Measurements from ENCODE around the gene ISOC2.
"Not testable (repeated sequence)": the region's sequence is repeated elsewhere in the genome, so short reads cannot be mapped to it uniquely, and the experiment has no call there.

Gene ISOC2

GRCh38 chr19:55461259-55461973 is at the start of gene ISOC2:
ISOC2 (minus strand) TSS chr19:55461642; CDS start chr19:55456486, 5,156 bp downstream.
- DNase-seq, result peak; percentile 99

GRCh38 chr19:55508120-55508519 is 46.7 kb upstream of the ISOC2 start:
- no peak for DNase-seq

- no peak for DNase-seq
Observed at GRCh38 chr19:55504981-55505380, 43.5 kb upstream of the ISOC2 start.

GRCh38 chr19:55504252-55504603 is 42.8 kb upstream of the ISOC2 start:
- no peak for DNase-seq

- peak; percentile 91 to 93 for DNase-seq
Observed at GRCh38 chr19:55503502-55504251, 42.2 kb upstream of the ISOC2 start.

GRCh38 chr19:55503157-55503501 is 41.7 kb upstream of the ISOC2 start:
- no peak for DNase-seq

GRCh38 chr19:55502197-55502952 is 40.9 kb upstream of the ISOC2 start:
- no peak for DNase-seq

- no peak for DNase-seq
Observed at GRCh38 chr19:55500368-55500952, 39.0 kb upstream of the ISOC2 start.

GRCh38 chr19:55498246-55498840 is 36.9 kb upstream of the ISOC2 start:
- DNase-seq, result peak; percentile 74 to 91

GRCh38 chr19:55497763-55498162 is 36.3 kb upstream of the ISOC2 start:
- no peak for DNase-seq

GRCh38 chr19:55496820-55497219 is 35.4 kb upstream of the ISOC2 start:
- not testable (repeated sequence) for DNase-seq

GRCh38 chr19:55495646-55496349 is 34.4 kb upstream of the ISOC2 start:
- DNase-seq, result no peak

- DNase-seq, result no peak
Observed at GRCh38 chr19:55494172-55494761, 32.8 kb upstream of the ISOC2 start.

GRCh38 chr19:55493645-55494171 is 32.3 kb upstream of the ISOC2 start:
- no peak for DNase-seq

GRCh38 chr19:55493052-55493644 is 31.7 kb upstream of the ISOC2 start:
- DNase-seq, result no peak

- peak; percentile 25 to 71 for DNase-seq
Observed at GRCh38 chr19:55492362-55492944, 31.0 kb upstream of the ISOC2 start.

- DNase-seq, result no peak
Observed at GRCh38 chr19:55491546-55492360, 30.3 kb upstream of the ISOC2 start.

- no peak for DNase-seq
Observed at GRCh38 chr19:55490478-55491432, 29.3 kb upstream of the ISOC2 start.
